OCI-LY3 (cell line): ENCODE results near the gene SELENOM.

Experiments used
- H2AFZ ChIP-seq: fragments of 200-600, 300-600 bp; shearing (Covaris generic); 2 replicates; pipeline ENCODE4 v1.6.0; 2014; ENCODE audit warnings: antibody characterized with exemption, low read depth, low read length
- H3K27ac ChIP-seq: fragments of 200-600, 300-600 bp; sonication (generic); 2 replicates; pipeline ENCODE4 v1.5.1; 2014; ENCODE audit warnings: mild to moderate bottlenecking, low read length, moderate library complexity, mixed read lengths
- H3K27me3 ChIP-seq: fragments of 200-600, 300-600 bp; sonication (generic); 2 replicates; pipeline ENCODE4 v1.6.1; 2014; ENCODE audit warnings: low read depth, low read length, mixed read lengths
- H3K36me3 ChIP-seq: fragments of 200-600, 300-600 bp; sonication (generic); replicated peaks from 2 replicates; pipeline ENCODE3; 2014; ENCODE audit warnings: low read depth, low read length, mixed read lengths
- H3K4me1 ChIP-seq: fragments of 300-600, 200-600 bp; sonication (generic); 2 replicates; pipeline ENCODE4 v1.6.1; 2014; ENCODE audit warnings: low read length, mixed read lengths
- H3K4me2 ChIP-seq: fragments of 200-600, 300-600 bp; sonication (generic); 2 replicates; pipeline ENCODE4 v1.6.1; 2014; ENCODE audit warnings: low read length, mixed read lengths
- H3K4me3 ChIP-seq: fragments of 300-600, 200-600 bp; sonication (generic); 2 replicates; pipeline ENCODE4 v1.5.1; 2014; ENCODE audit warnings: antibody characterized with exemption, mild to moderate bottlenecking, low read length, moderate library complexity
- H3K79me2 ChIP-seq: fragments of 300-600, 200-600 bp; shearing (Covaris generic); 2 replicates; pipeline ENCODE4 v1.6.1; 2014; ENCODE audit warnings: mild to moderate bottlenecking, low read length, mixed read lengths
- H3K9ac ChIP-seq: fragments of 300-600, 200-600 bp; shearing (Covaris generic); 2 replicates; pipeline ENCODE4 v1.6.0; 2014; ENCODE audit warnings: mild to moderate bottlenecking, low read length, moderate library complexity
- H3K9me3 ChIP-seq: fragments of 200-600, 300-600 bp; shearing (Covaris generic); 2 replicates; pipeline ENCODE4 v1.6.1; 2014; ENCODE audit warnings: low read length, mixed read lengths; ENCODE audit not compliant: insufficient read depth
- H4K20me1 ChIP-seq: fragments of 200-600, 300-600 bp; sonication (generic); 2 replicates; pipeline ENCODE4 v1.6.1; 2016; ENCODE audit warnings: low read length, mixed read lengths; ENCODE audit not compliant: insufficient read depth
- CTCF ChIP-seq: fragments of 200-600, 300-600 bp; sonication (generic); IDR thresholded peaks from 2 replicates; pipeline ENCODE4 v1.5.1; 2014; ENCODE audit warnings: antibody characterized with exemption, low read length, low read depth
- EZH2phosphoT487 ChIP-seq: fragments of 200-600 bp; shearing (Covaris generic); IDR thresholded peaks from 2 replicates; pipeline ENCODE4 v1.6.1; 2018; ENCODE audit warnings: antibody characterized with exemption, mixed run types, low read depth

SELENOM gene

GRCh38 chr22:31144223-31144622 lies 36.9 kb upstream of the SELENOM start:
- Histone ChIP-seq H3K4me1 (no peaks in the 10 kb centered on the region), H2AFZ (no peak overlapping the region), H3K9ac (no peak overlapping the region), H3K9me3 (no peaks in the 10 kb centered on the region), H3K27me3 (peaks cover 9% of the 10 kb centered on the region), H3K4me2 (no peak overlapping the region), H3K27ac (no peak overlapping the region), H3K36me3 (no peaks in the 10 kb centered on the region), H3K4me3 (no peak overlapping the region), H3K79me2 (no peaks in the 10 kb centered on the region), H4K20me1 (no peaks in the 10 kb centered on the region)
- no peak for TF ChIP-seq EZH2phosphoT487
- no peak for TF ChIP-seq CTCF

- Histone ChIP-seq H3K4me2 (no peak overlapping the region), H3K4me3 (no peak overlapping the region), H3K9me3 (no peaks in the 10 kb centered on the region), H3K27me3 (peaks cover 12% of the 10 kb centered on the region), H3K4me1 (no peaks in the 10 kb centered on the region), H3K79me2 (no peaks in the 10 kb centered on the region), H2AFZ (no peak overlapping the region), H4K20me1 (no peaks in the 10 kb centered on the region), H3K9ac (no peak overlapping the region), H3K36me3 (no peaks in the 10 kb centered on the region), H3K27ac (no peak overlapping the region)
- TF ChIP-seq EZH2phosphoT487 = no peak
These were observed 36.2 kb upstream of the SELENOM start for GRCh38 chr22:31143537-31143936.

- no peaks in the 10 kb centered on the region for H3K9me3 ChIP-seq
- no peaks in the 10 kb centered on the region for H3K4me1 ChIP-seq
- H3K36me3 ChIP-seq = no peaks in the 10 kb centered on the region
- H3K9ac ChIP-seq = no peak overlapping the region
- H3K27me3 ChIP-seq = peaks cover 12% of the 10 kb centered on the region
- no peaks in the 10 kb centered on the region for H4K20me1 ChIP-seq
- no peak overlapping the region for H2AFZ ChIP-seq
- H3K4me3 ChIP-seq = no peak overlapping the region
- H3K4me2 ChIP-seq = no peak overlapping the region
- no peak overlapping the region for H3K27ac ChIP-seq
- TF ChIP-seq EZH2phosphoT487 = no peak
- no peak for TF ChIP-seq CTCF
- no peaks in the 10 kb centered on the region for H3K79me2 ChIP-seq
These were observed 35.7 kb upstream of the SELENOM start for GRCh38 chr22:31143038-31143437.

GRCh38 chr22:31142285-31142684 lies 34.9 kb upstream of the SELENOM start:
- H3K79me2 ChIP-seq = no peaks in the 10 kb centered on the region

More at GRCh38 chr22:31142285-31142684, 34.9 kb upstream of the SELENOM start:
- Histone ChIP-seq H3K9me3 (no peaks in the 10 kb centered on the region), H4K20me1 (no peaks in the 10 kb centered on the region), H3K27ac (no peak overlapping the region), H3K4me3 (no peak overlapping the region), H2AFZ (no peak overlapping the region), H3K9ac (no peak overlapping the region), H3K4me1 (0 out of 2 replicates have a peak, but pooled peaks cover 2% of the 10 kb centered on the region), H3K4me2 (no peak overlapping the region), H3K36me3 (no peaks in the 10 kb centered on the region), H3K27me3 (peaks cover 12% of the 10 kb centered on the region)
- TF ChIP-seq CTCF (no peak), EZH2phosphoT487 (no peak)
